ENCODE measurements around the gene MRPL51. TPM values are rescaled to one million over a fixed set of nuclear protein-coding genes. Genes with fewer than 3 reads are reported as not detected.

Gene MRPL51
- polyA plus RNA-seq, 1 donor (not counting 4 experiments of a cell fraction or from before 2014, with no cell fraction given) = 184 TPM

- H3K79me2 ChIP-seq (ENCODE audit: control insufficient read depth, insufficient read depth, low read length) = peaks cover 30% of the 10 kb centered on the region
- no peak for TF ChIP-seq CTCF (optimal IDR thresholded peaks at IDR 0.05 in 1 of 3, IDR thresholded peaks at IDR 0.05 in 1 of 3, conservative IDR thresholded peaks at IDR 0.05 in 1 of 3; ENCODE audit: extremely low read depth in 1 of 3, insufficient read depth in 2 of 3, low read length in 3 of 3)
- no peak for TF ChIP-seq EZH2 (IDR thresholded peaks at IDR 0.05; ENCODE audit: low read length)
- H3K27me3 ChIP-seq (ENCODE audit: control insufficient read depth, extremely low read depth, insufficient read depth, low read length) = no peaks in the 10 kb centered on the region
- H2AFZ ChIP-seq (ENCODE audit: control insufficient read depth, low read length) = no peak overlapping the region
- no peaks in the 10 kb centered on the region for H3K9me3 ChIP-seq (ENCODE audit: control insufficient read depth, low read depth, low read length)
- peaks cover 5% of the 10 kb centered on the region for H3K9me1 ChIP-seq (ENCODE audit: control insufficient read depth, extremely low read depth, insufficient read depth, low read length)
- peaks cover 30 to 38% of the 10 kb centered on the region in 2 experiments for H3K36me3 ChIP-seq (ENCODE audit: control insufficient read depth in 2 of 2, extremely low read depth in 1 of 2, insufficient read depth in 2 of 2, low read length in 2 of 2)
- no peak overlapping the region for H3K27ac ChIP-seq (ENCODE audit: control insufficient read depth, insufficient read depth, low read length)
- H3K4me3 ChIP-seq (ENCODE audit: control insufficient read depth in 2 of 3, extremely low read depth in 1 of 3, insufficient read depth in 2 of 3, low read depth in 1 of 3, low read length in 3 of 3) = peak overlapping the region; percentile 78 to 95 (median 79)
- H3K4me1 ChIP-seq (ENCODE audit: control insufficient read depth, extremely low read depth, insufficient read depth, low read length) = peaks cover 56% of the 10 kb centered on the region
- DNase-seq (ENCODE audit: low read depth, low spot score) = no peak
- peaks cover 47% of the 10 kb centered on the region for H4K20me1 ChIP-seq (ENCODE audit: control insufficient read depth, extremely low read depth, insufficient read depth, low read length)
- H3K4me2 ChIP-seq (ENCODE audit: control insufficient read depth, extremely low read depth, insufficient read depth, low read depth, low read length) = peak overlapping the region; percentile 5
- dilution Hi-C loops (cut with MboI; ENCODE audit: extremely low pct_ligation_motif_present, low sequenced_read_pairs) = no loop called here
- no peak overlapping the region for H3K9ac ChIP-seq (ENCODE audit: control insufficient read depth, extremely low read depth, insufficient read depth, low read length)
- FAIRE-seq = no peak
These were observed 44.0 kb upstream of the MRPL51 start for GRCh38 chr12:6536894-6537579.

- peaks cover 5% of the 10 kb centered on the region for H3K9me1 ChIP-seq (ENCODE audit: control insufficient read depth, extremely low read depth, insufficient read depth, low read length)
- no peaks in the 10 kb centered on the region for H3K9me3 ChIP-seq (ENCODE audit: control insufficient read depth, low read depth, low read length)
- H3K27ac ChIP-seq (ENCODE audit: control insufficient read depth, insufficient read depth, low read length) = peak overlapping the region; percentile 92
- H3K4me3 ChIP-seq (ENCODE audit: control insufficient read depth in 2 of 3, extremely low read depth in 1 of 3, insufficient read depth in 2 of 3, low read depth in 1 of 3, low read length in 3 of 3) = peak overlapping the region; percentile 78 to 95 (median 79)
- peak overlapping the region; percentile 95 for H3K9ac ChIP-seq (ENCODE audit: control insufficient read depth, extremely low read depth, insufficient read depth, low read length)
- DNase-seq (ENCODE audit: low read depth, low spot score) (no peak), FAIRE-seq (no peak)
- peaks cover 30% of the 10 kb centered on the region for H3K79me2 ChIP-seq (ENCODE audit: control insufficient read depth, insufficient read depth, low read length)
- dilution Hi-C loops (cut with MboI; ENCODE audit: extremely low pct_ligation_motif_present, low sequenced_read_pairs) = no loop called here
- H3K27me3 ChIP-seq (ENCODE audit: control insufficient read depth, extremely low read depth, insufficient read depth, low read length) = no peaks in the 10 kb centered on the region
- peaks cover 30 to 38% of the 10 kb centered on the region in 2 experiments for H3K36me3 ChIP-seq (ENCODE audit: control insufficient read depth in 2 of 2, extremely low read depth in 1 of 2, insufficient read depth in 2 of 2, low read length in 2 of 2)
- H3K4me2 ChIP-seq (ENCODE audit: control insufficient read depth, extremely low read depth, insufficient read depth, low read depth, low read length) = peak overlapping the region; percentile 86
- no peak overlapping the region for H2AFZ ChIP-seq (ENCODE audit: control insufficient read depth, low read length)
- H3K4me1 ChIP-seq (ENCODE audit: control insufficient read depth, extremely low read depth, insufficient read depth, low read length) = peaks cover 59% of the 10 kb centered on the region
- peaks cover 47% of the 10 kb centered on the region for H4K20me1 ChIP-seq (ENCODE audit: control insufficient read depth, extremely low read depth, insufficient read depth, low read length)
- TF ChIP-seq EZH2 (IDR thresholded peaks at IDR 0.05; ENCODE audit: low read length) (no peak), CTCF (optimal IDR thresholded peaks at IDR 0.05 in 1 of 3, IDR thresholded peaks at IDR 0.05 in 1 of 3, conservative IDR thresholded peaks at IDR 0.05 in 1 of 3; ENCODE audit: extremely low read depth in 1 of 3, insufficient read depth in 2 of 3, low read length in 3 of 3) (no peak)
These were observed 43.1 kb upstream of the MRPL51 start for GRCh38 chr12:6535960-6536847.

Data from keratinocyte (primary cell).